GM18520 (cell line): ENCODE results near the gene VAT1.
"Not testable (repeated sequence)": the region's sequence is repeated elsewhere in the genome, so short reads cannot be mapped to it uniquely, and the experiment has no call there.

Experiments used
- ATAC-seq: cut with Tn5 transposase; IDR thresholded peaks from one replicate; pipeline ENCODE4 v1.9.1; 2021; ENCODE audit not compliant: unreplicated experiment

Gene VAT1

GRCh38 chr17:43021741-43022512 lies at the start of gene VAT1:
Gene VAT1, minus strand, starts transcription at chr17:43022385. Its CDS starts 63 bp downstream, at chr17:43022322.
- ATAC-seq: no peak

DNA sequence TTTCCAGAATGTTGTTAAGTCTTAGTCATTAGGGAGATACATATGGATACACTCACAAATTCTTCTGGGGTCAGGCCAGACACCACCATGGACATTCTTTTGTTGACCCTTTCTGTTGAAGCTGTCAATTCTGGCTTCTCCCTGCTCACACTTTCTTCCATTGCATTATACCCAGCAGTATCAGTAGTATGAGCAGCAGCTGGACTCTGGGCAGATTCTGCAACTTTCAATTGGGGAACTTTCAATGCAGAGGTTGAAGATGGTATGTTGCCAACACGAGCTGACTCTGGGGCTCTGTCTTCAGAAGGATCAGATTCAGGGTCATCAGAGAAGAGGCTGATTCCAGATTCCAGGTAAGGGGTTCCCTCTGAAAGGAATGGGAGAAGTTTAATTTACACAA lies 48.7 kb upstream of the VAT1 start:
- ATAC-seq: no peak

DNA sequence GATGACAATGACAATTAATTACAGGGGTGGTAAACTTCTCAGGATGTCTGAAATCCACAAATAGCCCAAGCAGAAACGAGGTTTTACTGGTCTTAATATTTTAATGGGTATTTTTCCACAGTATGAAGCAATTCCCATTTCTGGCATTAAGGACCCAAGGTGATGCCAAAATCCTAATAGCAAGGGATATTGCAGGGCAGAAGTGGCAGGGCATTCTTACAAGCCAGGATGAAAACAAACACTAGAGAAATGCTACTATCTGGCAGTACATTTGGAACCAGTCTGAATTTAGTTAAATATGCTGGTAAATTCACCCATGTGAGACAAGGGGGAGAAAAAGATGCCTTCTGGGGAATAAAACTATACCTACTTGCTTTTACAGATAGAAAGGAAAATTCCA lies 48.1 kb upstream of the VAT1 start:
- ATAC-seq: no peak

DNA sequence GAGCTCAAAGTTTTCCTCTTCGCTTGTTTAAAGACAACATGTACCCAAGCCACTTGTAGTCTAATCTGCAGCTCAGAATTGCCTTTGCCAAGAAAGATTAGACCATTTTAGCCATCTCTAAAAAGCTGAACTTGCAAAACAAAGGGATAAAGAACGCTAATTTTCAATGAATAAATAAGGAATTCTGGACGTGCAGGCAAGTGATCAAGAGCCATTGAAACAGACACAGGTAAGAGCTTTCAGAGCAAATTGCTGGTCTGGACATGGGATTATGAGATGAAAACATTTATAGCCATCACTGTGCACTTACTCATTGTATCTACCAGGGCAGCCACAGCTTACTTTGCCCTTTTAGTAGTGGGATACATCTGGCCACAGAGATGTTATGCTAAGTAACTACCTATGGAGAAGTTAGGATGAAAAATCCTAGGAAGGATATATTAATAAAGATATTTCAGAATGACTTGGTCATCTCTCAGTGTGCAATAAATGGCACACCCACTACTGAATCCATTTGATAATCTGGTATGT lies 47.2 kb upstream of the VAT1 start:
- no peak for ATAC-seq

GRCh38 chr17:43068570-43069367 lies 46.6 kb upstream of the VAT1 start:
- ATAC-seq: no peak

DNA sequence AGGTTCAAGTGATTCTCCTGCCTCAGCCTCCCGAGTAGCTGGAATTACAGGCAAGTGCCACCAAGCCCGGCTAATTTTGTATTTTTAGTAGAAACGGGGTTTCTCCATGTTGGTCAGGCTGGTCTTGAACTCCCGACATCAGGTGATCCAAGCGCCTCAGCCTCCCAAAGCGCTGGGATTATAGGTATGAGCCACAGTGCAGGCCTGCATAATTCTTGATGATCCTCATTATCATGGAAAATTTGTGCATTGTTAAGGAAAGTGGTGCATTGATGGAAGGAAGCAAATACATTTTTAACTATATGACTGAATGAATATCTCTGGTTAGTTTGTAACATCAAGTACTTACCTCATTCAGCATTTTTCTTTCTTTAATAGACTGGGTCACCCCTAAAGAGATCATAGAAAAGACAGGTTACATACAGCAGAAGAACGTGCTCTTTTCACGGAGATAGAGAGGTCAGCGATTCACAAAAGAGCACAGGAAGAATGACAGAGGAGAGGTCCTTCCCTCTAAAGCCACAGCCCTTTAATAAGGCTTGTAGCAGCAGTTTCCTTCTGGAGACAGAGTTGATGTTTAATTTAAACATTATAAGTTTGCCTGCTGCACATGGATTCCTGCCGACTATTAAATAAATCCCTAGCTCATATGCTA lies 40.9 kb upstream of the VAT1 start:
- ATAC-seq: no peak

DNA sequence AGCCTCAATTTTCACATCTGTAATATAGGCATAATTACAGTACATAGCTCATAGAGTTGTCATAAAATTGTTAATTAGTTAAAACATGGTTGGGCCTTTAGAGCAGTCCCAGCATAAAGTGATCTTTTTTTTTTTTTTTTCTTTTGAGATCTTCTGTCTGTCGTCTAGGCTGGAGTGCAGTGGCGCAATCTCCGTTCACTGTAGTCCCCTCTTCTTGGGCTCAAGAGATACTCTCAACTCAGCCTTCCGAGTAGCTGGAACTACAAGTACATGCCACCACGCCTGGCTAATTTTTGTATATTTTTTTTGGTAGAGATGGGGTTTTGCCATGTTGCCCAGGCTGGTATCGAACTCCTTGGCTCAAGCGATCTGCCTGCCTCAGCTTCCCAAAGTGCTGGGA lies 33.9 kb upstream of the VAT1 start:
- ATAC-seq: no peak

DNA sequence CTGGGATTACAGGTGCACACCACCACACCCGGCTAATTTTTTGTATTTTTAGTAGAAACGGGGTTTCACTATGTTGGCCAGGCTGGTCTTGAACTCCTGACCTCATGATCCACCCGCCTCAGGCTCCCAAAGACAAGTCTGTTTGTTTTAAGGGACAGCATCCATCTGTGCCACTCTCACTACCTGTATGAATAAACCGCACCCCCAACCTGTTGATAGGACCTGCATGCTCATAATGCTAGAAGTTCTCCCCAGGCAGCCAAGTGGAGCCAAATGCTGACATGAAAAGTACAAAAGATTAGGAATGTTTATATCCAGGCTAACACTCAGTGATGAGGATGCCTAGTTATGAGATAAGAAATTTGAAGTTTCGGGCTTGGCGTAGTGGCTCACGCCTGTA lies 30.8 kb upstream of the VAT1 start:
- not testable (repeated sequence) for ATAC-seq

DNA sequence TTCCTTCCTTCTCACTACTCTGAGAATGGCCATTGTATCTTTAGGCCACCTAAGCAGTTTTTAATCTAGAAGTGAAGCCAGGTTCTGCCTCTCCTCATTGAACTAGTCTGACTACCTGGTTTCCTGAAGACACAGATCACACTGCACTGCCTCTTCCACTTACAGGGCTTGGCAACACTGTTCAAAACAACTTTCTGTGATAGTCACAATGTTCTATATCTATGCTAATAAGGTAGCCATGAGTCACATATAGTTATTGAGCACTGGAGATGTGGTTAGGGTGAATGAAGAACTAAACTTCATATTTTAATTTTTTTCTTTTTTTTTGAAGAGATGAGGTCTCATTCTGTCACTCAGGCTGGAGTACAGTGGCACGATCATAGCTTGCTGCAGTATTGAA lies 29.8 kb upstream of the VAT1 start:
- no peak for ATAC-seq

- ATAC-seq: no peak
Observed at GRCh38 chr17:43044024-43044423, 21.8 kb upstream of the VAT1 start.

DNA sequence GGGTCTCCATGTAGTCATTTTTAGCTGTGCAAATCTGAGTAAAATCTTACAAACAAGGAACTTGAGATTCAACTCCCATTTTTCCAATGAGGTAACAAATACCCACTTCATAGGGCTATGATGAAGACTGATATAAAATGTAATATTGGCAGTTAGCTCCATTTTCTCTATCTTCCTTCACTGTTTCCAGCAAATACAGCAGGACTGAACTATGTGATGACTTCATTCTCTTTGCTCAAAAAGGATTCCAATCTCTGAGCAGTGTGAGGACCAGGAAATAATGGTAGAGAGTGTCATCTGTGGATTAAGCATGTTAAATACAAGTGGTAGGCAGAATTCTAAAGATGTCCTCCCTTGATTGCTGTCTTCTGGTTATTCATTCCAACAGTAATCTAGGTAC lies 21.1 kb upstream of the VAT1 start:
- no peak for ATAC-seq

DNA sequence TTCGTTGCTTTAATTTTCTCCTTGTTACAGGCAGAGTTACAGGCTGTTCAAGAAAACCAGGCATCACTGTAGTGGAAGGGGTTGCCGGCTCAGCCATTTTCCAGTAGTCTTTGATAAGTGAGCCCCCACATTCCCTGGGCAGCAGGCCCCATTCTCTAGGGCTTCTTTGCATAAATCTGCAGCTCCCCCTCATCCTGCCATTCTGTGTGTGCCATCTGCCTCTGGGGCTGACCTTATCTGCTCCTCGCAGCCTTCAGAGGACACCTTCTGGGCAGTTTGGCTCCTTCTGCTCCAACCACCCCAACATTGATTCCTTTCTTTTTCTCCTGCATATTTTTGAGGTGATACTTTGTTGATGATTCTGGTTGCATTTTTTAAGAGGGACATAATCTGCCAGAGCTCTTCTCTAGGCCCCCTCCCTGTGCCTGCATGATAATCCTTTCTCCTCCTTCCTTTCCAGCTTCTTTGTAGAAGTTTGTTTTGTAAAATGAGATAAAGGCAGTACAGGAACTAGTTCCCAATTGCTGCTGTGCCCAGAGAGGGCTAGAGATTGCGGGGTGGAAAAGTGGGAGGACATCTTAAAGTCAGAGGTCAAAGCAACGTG lies 19.9 kb upstream of the VAT1 start:
- ATAC-seq: no peak

DNA sequence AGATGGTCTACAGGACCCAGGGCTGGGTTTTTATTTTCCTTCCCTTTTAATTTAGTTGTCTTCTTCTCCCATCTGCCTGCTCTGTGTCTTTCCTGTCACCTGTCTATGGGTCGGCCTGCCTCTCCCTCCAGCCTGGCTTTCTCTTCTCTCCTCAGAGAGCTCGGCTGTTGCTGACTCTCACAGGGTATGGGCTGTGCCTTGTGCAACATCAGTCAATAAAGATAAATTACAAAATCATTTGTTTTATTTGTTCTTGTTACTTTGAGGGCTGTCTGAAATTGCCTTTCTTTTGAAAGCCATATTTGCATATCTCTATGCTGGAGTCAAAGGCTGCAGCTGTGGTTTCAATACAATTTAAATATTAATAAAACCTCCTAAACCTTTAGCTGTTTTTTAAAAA lies 18.5 kb upstream of the VAT1 start:
- no peak for ATAC-seq

DNA sequence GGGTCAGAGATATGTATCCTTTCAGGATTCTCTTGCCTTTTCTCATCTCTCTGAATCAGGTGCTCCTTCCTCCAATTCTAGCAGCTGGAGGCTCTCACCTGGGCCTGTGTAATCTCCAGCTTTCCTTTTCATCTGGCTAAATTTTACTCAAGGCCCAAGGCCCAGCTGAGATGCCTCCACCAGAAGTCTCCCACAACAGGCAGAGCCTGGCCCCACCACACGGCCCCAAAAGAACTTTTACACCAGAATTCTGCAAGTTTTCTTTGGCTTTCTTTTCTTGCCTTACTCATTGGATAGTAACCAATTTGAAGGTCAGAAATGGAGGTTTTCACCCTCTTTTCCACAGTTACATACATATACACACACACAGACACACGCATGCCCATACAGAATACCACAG lies 17.5 kb upstream of the VAT1 start:
- no peak for ATAC-seq

DNA sequence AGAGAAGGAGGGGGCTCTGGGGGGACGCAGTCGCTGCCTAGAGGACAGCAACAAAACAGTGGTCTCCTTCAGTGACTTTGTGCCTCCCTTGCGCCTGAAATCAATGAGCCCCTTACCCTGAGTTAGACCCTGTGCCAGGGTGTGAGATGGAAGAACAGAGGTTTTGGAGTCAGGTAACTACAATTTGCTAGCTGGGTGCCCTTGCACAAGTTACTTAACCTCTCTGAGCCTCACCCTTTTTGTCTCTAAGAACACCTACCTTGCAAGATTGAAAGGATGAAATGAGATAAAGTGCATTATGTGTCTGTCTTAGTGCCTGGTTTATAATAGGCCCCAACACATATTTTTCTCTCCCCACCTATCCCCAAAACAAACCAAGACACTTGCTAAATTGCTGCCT lies 12.7 kb upstream of the VAT1 start:
- ATAC-seq: no peak

DNA sequence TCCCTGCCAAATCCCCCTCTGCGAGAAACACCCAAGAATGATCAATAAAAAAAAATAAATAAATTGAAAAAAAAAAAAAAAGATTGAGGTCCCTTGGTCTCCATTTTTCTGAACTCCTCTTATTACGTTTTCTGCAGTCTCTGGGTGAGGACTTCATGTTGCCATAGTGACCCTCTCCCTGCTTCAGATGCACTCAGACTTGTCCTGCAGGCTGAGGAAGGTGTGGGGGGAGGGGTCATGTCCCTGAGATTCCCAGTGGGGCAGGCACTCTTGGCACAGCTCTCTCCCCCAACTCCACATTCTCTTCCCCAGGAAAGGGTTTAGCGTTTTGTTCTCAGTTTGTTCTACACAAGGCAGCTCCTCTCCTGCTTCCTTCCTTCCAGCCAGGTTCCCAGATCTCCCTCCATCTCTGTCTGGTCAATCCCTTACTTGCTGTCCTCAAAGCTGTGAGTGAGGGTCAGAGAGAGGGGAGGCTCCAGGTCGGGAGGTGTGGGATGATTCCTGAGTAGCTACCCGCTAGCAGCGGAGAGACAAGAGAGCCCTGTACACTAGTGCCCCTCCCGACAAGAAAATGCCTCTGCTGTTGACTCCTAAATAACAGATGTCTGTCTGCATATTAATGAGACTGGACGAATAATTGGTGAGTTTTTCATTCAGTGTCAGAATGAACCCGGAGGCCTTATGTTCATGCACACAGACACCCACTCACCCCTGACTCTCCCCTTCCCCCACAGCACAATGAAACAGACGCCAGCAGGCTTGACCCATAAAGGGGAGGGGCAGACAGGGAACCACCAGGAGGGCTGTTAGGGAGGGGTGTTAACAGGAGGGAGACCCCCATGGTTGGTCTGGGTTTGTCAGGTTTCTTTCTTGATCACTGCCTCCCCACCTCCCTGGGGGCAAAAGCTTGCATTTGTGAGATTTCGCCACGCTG lies 12.0 kb upstream of the VAT1 start:
- ATAC-seq: no peak

DNA sequence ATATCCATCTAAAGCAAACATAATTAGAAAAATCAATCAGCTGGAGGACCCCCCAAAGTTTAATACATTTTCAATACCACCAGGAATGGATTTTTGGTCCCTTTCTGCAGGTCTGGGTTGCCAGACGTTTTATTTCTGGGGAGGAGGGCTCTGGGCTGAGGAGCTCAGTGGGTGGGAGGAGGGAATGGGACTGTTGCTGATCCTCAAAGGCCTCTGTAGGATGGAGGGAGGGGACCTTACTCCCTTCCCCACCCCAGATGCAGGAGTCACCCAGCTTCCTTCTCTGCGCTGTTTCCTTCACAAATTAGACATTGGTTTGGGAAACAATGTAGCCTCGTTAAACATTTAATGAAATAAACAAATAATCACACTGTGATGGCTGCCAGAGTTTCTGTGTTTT lies 9.5 kb upstream of the VAT1 start:
- no peak for ATAC-seq

GRCh38 chr17:43030137-43030767 lies 8.1 kb upstream of the VAT1 start:
- ATAC-seq: no peak

GRCh38 chr17:43028221-43028861 lies 6.2 kb upstream of the VAT1 start:
- ATAC-seq: no peak
